ENCODE measurements around the gene AMZ1.

Gene AMZ1

GRCh38 chr7:2652736-2653060, 35.3 kb upstream of the AMZ1 start:
- no peaks in the 10 kb centered on the region for H3K9me3 ChIP-seq (ENCODE audit: control insufficient read depth, insufficient read depth, low read depth, low read length)
- H3K36me3 ChIP-seq (ENCODE audit: control insufficient read depth, insufficient read depth, low read length): peaks cover 77% of the 10 kb centered on the region
- no peaks in the 10 kb centered on the region for H3K27me3 ChIP-seq (ENCODE audit: control insufficient read depth, insufficient read depth, low read length)
- no peak overlapping the region for H3K9ac ChIP-seq (ENCODE audit: low read length)
- H3K4me1 ChIP-seq (ENCODE audit: control insufficient read depth, insufficient read depth, low read length): no peaks in the 10 kb centered on the region
- no peak overlapping the region for H3K4me3 ChIP-seq (ENCODE audit: low read depth, low read length)
- no peak overlapping the region for H3K27ac ChIP-seq (ENCODE audit: low read depth, low read length)

GRCh38 chr7:2654059-2654458, 33.9 kb upstream of the AMZ1 start:
- H3K9ac ChIP-seq (ENCODE audit: low read length): no peak overlapping the region
- no peaks in the 10 kb centered on the region for H3K27me3 ChIP-seq (ENCODE audit: control insufficient read depth, insufficient read depth, low read length)
- no peak overlapping the region for H3K27ac ChIP-seq (ENCODE audit: low read depth, low read length)
- peaks cover 79% of the 10 kb centered on the region for H3K36me3 ChIP-seq (ENCODE audit: control insufficient read depth, insufficient read depth, low read length)
- H3K4me1 ChIP-seq (ENCODE audit: control insufficient read depth, insufficient read depth, low read length): no peaks in the 10 kb centered on the region
- no peak overlapping the region for H3K4me3 ChIP-seq (ENCODE audit: low read depth, low read length)
- H3K9me3 ChIP-seq (ENCODE audit: control insufficient read depth, insufficient read depth, low read depth, low read length): no peaks in the 10 kb centered on the region

- no peaks in the 10 kb centered on the region for H3K9me3 ChIP-seq (ENCODE audit: control insufficient read depth, insufficient read depth, low read depth, low read length)
- peaks cover 72% of the 10 kb centered on the region for H3K36me3 ChIP-seq (ENCODE audit: control insufficient read depth, insufficient read depth, low read length)
- H3K9ac ChIP-seq (ENCODE audit: low read length): no peak overlapping the region
- no peaks in the 10 kb centered on the region for H3K4me1 ChIP-seq (ENCODE audit: control insufficient read depth, insufficient read depth, low read length)
- no peak overlapping the region for H3K4me3 ChIP-seq (ENCODE audit: low read depth, low read length)
- no peak overlapping the region for H3K27ac ChIP-seq (ENCODE audit: low read depth, low read length)
- no peaks in the 10 kb centered on the region for H3K27me3 ChIP-seq (ENCODE audit: control insufficient read depth, insufficient read depth, low read length)
These were observed 32.0 kb upstream of the AMZ1 start for GRCh38 chr7:2655870-2656614.

GRCh38 chr7:2657208-2657607, 30.8 kb upstream of the AMZ1 start:
- Histone ChIP-seq H3K27ac (ENCODE audit: low read depth, low read length) (no peak overlapping the region), H3K4me1 (ENCODE audit: control insufficient read depth, insufficient read depth, low read length) (no peaks in the 10 kb centered on the region), H3K36me3 (ENCODE audit: control insufficient read depth, insufficient read depth, low read length) (peaks cover 73% of the 10 kb centered on the region), H3K9ac (ENCODE audit: low read length) (no peak overlapping the region), H3K4me3 (ENCODE audit: low read depth, low read length) (no peak overlapping the region), H3K9me3 (ENCODE audit: control insufficient read depth, insufficient read depth, low read depth, low read length) (no peaks in the 10 kb centered on the region), H3K27me3 (ENCODE audit: control insufficient read depth, insufficient read depth, low read length) (no peaks in the 10 kb centered on the region)

- peaks cover 64% of the 10 kb centered on the region for H3K36me3 ChIP-seq (ENCODE audit: control insufficient read depth, insufficient read depth, low read length)
- no peak overlapping the region for H3K9ac ChIP-seq (ENCODE audit: low read length)
- no peaks in the 10 kb centered on the region for H3K9me3 ChIP-seq (ENCODE audit: control insufficient read depth, insufficient read depth, low read depth, low read length)
- H3K4me3 ChIP-seq (ENCODE audit: low read depth, low read length): no peak overlapping the region
- no peak overlapping the region for H3K27ac ChIP-seq (ENCODE audit: low read depth, low read length)
- H3K27me3 ChIP-seq (ENCODE audit: control insufficient read depth, insufficient read depth, low read length): no peaks in the 10 kb centered on the region
- no peaks in the 10 kb centered on the region for H3K4me1 ChIP-seq (ENCODE audit: control insufficient read depth, insufficient read depth, low read length)
These were observed 29.9 kb upstream of the AMZ1 start for GRCh38 chr7:2657920-2658671.

- H3K27me3 ChIP-seq (ENCODE audit: control insufficient read depth, insufficient read depth, low read length): no peaks in the 10 kb centered on the region
- H3K4me1 ChIP-seq (ENCODE audit: control insufficient read depth, insufficient read depth, low read length): no peaks in the 10 kb centered on the region; the same call in 1 of the 2 replicates
- no peak overlapping the region for H3K9ac ChIP-seq (ENCODE audit: low read length)
- no peaks in the 10 kb centered on the region for H3K9me3 ChIP-seq (ENCODE audit: control insufficient read depth, insufficient read depth, low read depth, low read length)
- no peak overlapping the region for H3K4me3 ChIP-seq (ENCODE audit: low read depth, low read length)
- no peak overlapping the region for H3K27ac ChIP-seq (ENCODE audit: low read depth, low read length)
- peaks cover 62% of the 10 kb centered on the region for H3K36me3 ChIP-seq (ENCODE audit: control insufficient read depth, insufficient read depth, low read length)
These were observed 29.1 kb upstream of the AMZ1 start for GRCh38 chr7:2658941-2659340.

GRCh38 chr7:2659556-2660358, 28.2 kb upstream of the AMZ1 start:
- Histone ChIP-seq H3K4me3 (ENCODE audit: low read depth, low read length) (no peak overlapping the region), H3K9me3 (ENCODE audit: control insufficient read depth, insufficient read depth, low read depth, low read length) (no peaks in the 10 kb centered on the region), H3K27ac (ENCODE audit: low read depth, low read length) (no peak overlapping the region), H3K9ac (ENCODE audit: low read length) (no peak overlapping the region), H3K27me3 (ENCODE audit: control insufficient read depth, insufficient read depth, low read length) (no peaks in the 10 kb centered on the region), H3K36me3 (ENCODE audit: control insufficient read depth, insufficient read depth, low read length) (peaks cover 56% of the 10 kb centered on the region), H3K4me1 (ENCODE audit: control insufficient read depth, insufficient read depth, low read length) (no peaks in the 10 kb centered on the region; the same call in 1 of the 2 replicates)

- H3K4me3 ChIP-seq (ENCODE audit: low read depth, low read length): no peak overlapping the region
- no peaks in the 10 kb centered on the region for H3K9me3 ChIP-seq (ENCODE audit: control insufficient read depth, insufficient read depth, low read depth, low read length)
- no peaks in the 10 kb centered on the region for H3K27me3 ChIP-seq (ENCODE audit: control insufficient read depth, insufficient read depth, low read length)
- no peak overlapping the region for H3K27ac ChIP-seq (ENCODE audit: low read depth, low read length)
- H3K36me3 ChIP-seq (ENCODE audit: control insufficient read depth, insufficient read depth, low read length): peaks cover 54% of the 10 kb centered on the region
- H3K4me1 ChIP-seq (ENCODE audit: control insufficient read depth, insufficient read depth, low read length): no peaks in the 10 kb centered on the region; the same call in 1 of the 2 replicates
- H3K9ac ChIP-seq (ENCODE audit: low read length): no peak overlapping the region
These were observed 27.5 kb upstream of the AMZ1 start for GRCh38 chr7:2660359-2661095.

- peaks cover 48% of the 10 kb centered on the region for H3K36me3 ChIP-seq (ENCODE audit: control insufficient read depth, insufficient read depth, low read length)
These were observed 26.9 kb upstream of the AMZ1 start for GRCh38 chr7:2661096-2661449.

GRCh38 chr7:2661602-2662272, 26.3 kb upstream of the AMZ1 start:
- Histone ChIP-seq H3K36me3 (ENCODE audit: control insufficient read depth, insufficient read depth, low read length) (peaks cover 41% of the 10 kb centered on the region), H3K27ac (ENCODE audit: low read depth, low read length) (no peak overlapping the region), H3K9ac (ENCODE audit: low read length) (no peak overlapping the region), H3K27me3 (ENCODE audit: control insufficient read depth, insufficient read depth, low read length) (peaks cover under 1% of the 10 kb centered on the region; the same call in 1 of the 2 replicates), H3K9me3 (ENCODE audit: control insufficient read depth, insufficient read depth, low read depth, low read length) (no peaks in the 10 kb centered on the region; the same call in 1 of the 2 replicates), H3K4me1 (ENCODE audit: control insufficient read depth, insufficient read depth, low read length) (no peaks in the 10 kb centered on the region; the same call in 1 of the 2 replicates), H3K4me3 (ENCODE audit: low read depth, low read length) (no peak overlapping the region)

More at GRCh38 chr7:2661096-2661449, 26.9 kb upstream of the AMZ1 start:
- Histone ChIP-seq H3K27me3 (ENCODE audit: control insufficient read depth, insufficient read depth, low read length) (no peaks in the 10 kb centered on the region), H3K4me1 (ENCODE audit: control insufficient read depth, insufficient read depth, low read length) (no peaks in the 10 kb centered on the region; the same call in 1 of the 2 replicates), H3K9ac (ENCODE audit: low read length) (no peak overlapping the region), H3K9me3 (ENCODE audit: control insufficient read depth, insufficient read depth, low read depth, low read length) (no peaks in the 10 kb centered on the region), H3K27ac (ENCODE audit: low read depth, low read length) (no peak overlapping the region), H3K4me3 (ENCODE audit: low read depth, low read length) (no peak overlapping the region)
